HUES64 (cell line): ENCODE data around the gene MDFI.

Source experiments
- H3K27ac ChIP-seq: 2 replicates; pipeline ENCODE4 v1.7.0; 2013; ENCODE audit warnings: low read depth, low read length, inconsistent platforms
- H3K27me3 ChIP-seq: 2 replicates; pipeline ENCODE4 v1.6.1; 2013; ENCODE audit warnings: mild to moderate bottlenecking, low read length; ENCODE audit not compliant: insufficient read depth
- H3K36me3 ChIP-seq: 2 replicates; pipeline ENCODE4 v1.6.1; 2013; ENCODE audit warnings: mild to moderate bottlenecking, low read length; ENCODE audit not compliant: insufficient read depth
- H3K4me1 ChIP-seq: 2 replicates; pipeline ENCODE4 v1.6.1; 2013; ENCODE audit warnings: mild to moderate bottlenecking, low read length, moderate library complexity; ENCODE audit not compliant: insufficient read depth
- H3K4me3 ChIP-seq: 2 replicates; pipeline ENCODE4 v1.5.1; 2013; ENCODE audit warnings: mild to moderate bottlenecking, low read length, moderate library complexity
- H3K9ac ChIP-seq: 2 replicates; pipeline ENCODE4 v1.6.1; 2013; ENCODE audit warnings: mild to moderate bottlenecking, low read depth, low read length
- H3K9me3 ChIP-seq: 2 replicates; pipeline ENCODE4 v1.6.1; 2013; ENCODE audit warnings: low read depth, low read length; ENCODE audit not compliant: insufficient read depth
- WGBS: fragments of 150-250, 120-280 bp; methylation state at CpG from one replicate; pipeline ENCODE4 v1.1.7; 2013; ENCODE audit warnings: missing lambda C conversion rate; 5-methylcytosine and 5-hydroxymethylcytosine counted together

Gene MDFI

DNA sequence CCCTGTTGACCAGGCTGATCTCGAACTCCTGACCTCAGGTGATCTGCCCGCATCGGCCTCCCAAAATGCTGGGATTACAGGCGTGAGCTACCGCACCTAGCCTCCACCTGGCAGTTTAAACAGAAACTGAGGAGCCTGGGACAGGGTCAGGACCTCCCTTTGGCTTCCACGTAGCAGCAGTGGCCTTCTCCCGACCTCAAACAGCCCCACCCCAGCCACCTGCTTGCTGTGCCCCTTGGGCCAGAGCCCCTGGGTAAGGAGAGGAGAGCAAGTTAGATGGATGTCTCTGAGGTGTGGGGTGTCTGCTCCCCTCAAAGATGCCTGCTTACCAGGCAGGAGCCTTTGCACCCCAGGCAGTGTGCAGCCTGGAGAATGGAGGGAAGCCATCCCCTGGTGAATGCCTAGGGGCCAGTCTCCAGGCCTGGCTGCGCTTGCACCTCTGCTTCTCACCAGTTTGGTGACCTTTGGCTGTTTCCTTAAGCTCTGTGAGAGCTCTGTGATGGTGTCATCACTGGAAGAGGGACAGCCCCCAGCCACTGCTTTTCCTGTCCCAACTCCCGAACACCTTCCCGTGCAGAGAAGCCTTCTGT, 42.1 kb upstream of the MDFI start:
- H3K9me3 ChIP-seq, result no peaks in the 10 kb centered on the region
- WGBS, result 93% methylated on average over 9 of the region's 10 CpGs
- H3K9ac ChIP-seq, result no peak overlapping the region
- H3K4me3 ChIP-seq, result no peak overlapping the region
- H3K27me3 ChIP-seq, result no peaks in the 10 kb centered on the region; the same call in 1 of the 2 replicates
- H3K27ac ChIP-seq, result no peak overlapping the region
- peaks cover 5% of the 10 kb centered on the region; the same call in 1 of the 2 replicates for H3K36me3 ChIP-seq
- H3K4me1 ChIP-seq, result peaks cover 12% of the 10 kb centered on the region

DNA sequence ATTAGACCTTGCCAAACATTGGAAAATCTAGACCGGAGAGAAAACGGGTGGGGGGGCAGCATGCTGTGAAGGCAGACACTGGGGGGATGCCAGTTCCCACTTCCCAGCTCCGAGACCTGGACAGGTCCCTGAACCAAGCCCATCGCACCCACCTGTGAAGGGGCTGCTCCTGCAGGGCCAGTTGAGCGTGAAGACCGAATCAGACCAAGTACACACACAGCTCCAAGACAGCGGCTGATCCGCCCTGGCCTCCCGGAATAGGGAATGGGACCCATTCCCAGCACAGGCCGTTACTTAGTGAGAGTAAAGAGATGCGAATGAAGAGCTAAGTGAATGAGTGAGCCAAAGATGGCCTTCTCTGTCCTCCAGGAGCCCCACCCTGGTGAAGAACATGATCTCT, 41.5 kb upstream of the MDFI start:
- H3K27ac ChIP-seq, result no peak overlapping the region
- H3K9ac ChIP-seq, result no peak overlapping the region
- peaks cover 5% of the 10 kb centered on the region; the same call in 1 of the 2 replicates for H3K36me3 ChIP-seq
- WGBS, result 82% methylated on average over 11 of the region's 11 CpGs
- no peaks in the 10 kb centered on the region for H3K9me3 ChIP-seq
- H3K4me3 ChIP-seq, result no peak overlapping the region
- H3K27me3 ChIP-seq, result no peaks in the 10 kb centered on the region; the same call in 1 of the 2 replicates
- peaks cover 7% of the 10 kb centered on the region for H3K4me1 ChIP-seq

DNA sequence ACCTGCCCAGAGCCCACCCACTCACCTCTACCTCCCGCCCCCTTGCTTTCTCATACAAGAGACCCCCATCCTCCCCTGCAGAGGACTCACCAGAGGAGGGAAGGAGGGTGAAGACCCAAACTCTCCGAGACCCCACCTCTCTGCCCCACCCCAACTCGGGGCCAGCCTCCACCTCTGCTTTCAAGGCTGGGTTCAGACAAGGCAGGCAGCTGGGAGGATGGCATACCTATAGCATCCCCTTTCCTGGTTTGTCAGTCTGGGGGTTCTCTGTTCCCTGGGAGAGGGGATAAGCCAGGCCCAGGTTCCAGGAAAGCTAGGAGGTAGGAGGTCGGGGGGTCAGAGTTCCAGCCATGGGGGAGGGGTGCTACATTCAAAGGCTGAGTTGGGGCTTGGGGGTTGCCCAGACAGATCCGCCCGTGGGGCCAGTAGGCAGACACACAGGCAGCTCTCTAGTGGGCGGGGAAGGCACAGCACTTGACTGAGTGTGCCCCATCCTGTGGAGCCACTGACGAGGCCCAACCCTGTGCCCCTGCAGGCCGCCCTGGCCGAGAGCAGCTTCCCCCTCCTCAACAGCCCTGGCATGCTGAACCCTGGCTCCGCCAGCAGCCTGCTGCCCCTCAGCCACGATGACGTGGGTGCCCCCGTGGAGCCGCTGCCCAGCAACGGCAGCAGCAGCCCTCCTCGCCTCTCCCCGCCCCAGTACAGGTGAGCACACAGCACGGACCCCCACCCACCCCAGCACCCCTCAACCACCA, 40.8 kb upstream of the MDFI start:
- Histone ChIP-seq H3K9ac (no peak overlapping the region), H3K9me3 (no peaks in the 10 kb centered on the region), H3K27me3 (no peaks in the 10 kb centered on the region; the same call in 1 of the 2 replicates), H3K27ac (no peak overlapping the region), H3K4me1 (peaks cover 9% of the 10 kb centered on the region), H3K4me3 (no peak overlapping the region), H3K36me3 (peaks cover 5% of the 10 kb centered on the region; the same call in 1 of the 2 replicates)
- WGBS, result 85% methylated on average over 18 of the region's 19 CpGs

DNA sequence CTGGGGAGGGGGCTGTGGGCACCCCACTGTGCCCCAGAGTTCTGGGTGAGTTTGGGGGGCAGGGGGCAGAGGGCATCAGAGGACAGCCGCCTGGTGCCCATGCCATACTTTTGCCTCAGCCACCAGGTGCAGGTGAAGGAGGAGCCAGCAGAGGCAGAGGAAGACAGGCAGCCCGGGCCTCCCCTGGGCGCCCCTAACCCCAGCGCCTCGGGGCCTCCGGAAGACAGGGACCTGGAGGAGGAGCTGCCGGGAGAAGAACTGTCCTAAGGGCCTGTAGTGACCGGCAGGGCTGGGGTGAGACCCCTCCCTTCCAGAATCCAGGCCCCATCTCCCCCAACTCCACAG, 39.6 kb upstream of the MDFI start:
- H3K9ac ChIP-seq, result no peak overlapping the region
- H3K9me3 ChIP-seq, result no peaks in the 10 kb centered on the region
- H3K4me1 ChIP-seq, result peaks cover 13% of the 10 kb centered on the region
- no peak overlapping the region for H3K27ac ChIP-seq
- no peaks in the 10 kb centered on the region; the same call in 1 of the 2 replicates for H3K27me3 ChIP-seq
- WGBS, result 91% methylated on average over 8 of the region's 8 CpGs
- H3K36me3 ChIP-seq, result peaks cover 5% of the 10 kb centered on the region; the same call in 1 of the 2 replicates
- H3K4me3 ChIP-seq, result no peak overlapping the region

DNA sequence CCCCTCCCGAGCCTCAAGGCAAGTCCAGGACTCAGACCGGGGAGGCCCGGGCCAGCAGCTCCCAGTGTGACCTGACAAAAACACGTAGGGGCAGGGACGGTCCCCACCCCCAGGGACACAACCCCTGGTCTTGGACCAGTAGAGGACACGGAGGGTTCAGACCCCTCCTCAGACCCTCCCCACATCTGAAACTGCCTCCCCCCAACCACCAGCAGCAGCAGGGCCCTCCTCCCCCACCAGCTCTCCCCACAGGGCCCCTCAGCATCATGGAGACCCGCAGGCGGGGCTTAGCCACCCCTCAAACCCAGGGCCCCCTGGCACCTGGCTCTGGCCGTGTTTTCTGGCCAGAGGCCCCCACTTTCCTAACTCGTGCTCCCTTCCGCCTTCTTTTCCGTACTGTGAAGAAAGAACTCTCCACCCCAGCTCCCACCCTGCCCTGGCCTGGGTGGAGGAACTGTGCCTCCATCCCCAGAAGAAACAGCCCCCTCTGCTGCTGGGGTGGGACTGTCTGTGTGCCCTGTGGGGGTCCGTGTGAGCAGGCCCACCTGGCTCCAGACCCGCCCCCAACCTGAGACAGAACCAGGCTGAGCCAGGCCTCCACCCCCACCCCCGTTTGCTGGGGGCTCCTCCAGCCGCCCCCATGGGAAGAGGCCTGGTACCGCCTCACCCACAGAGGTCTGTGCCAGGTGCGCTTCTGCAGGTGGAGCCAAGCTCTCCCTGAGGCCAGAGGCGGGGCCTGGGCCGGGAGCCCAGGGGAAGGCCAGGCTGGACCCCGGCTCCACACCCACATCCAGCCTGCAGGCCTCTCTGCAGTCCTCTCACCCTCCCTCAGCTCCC, 39.0 kb upstream of the MDFI start:
- H3K4me3 ChIP-seq, result no peak overlapping the region
- peaks cover 13% of the 10 kb centered on the region for H3K4me1 ChIP-seq
- H3K27ac ChIP-seq, result no peak overlapping the region
- no peak overlapping the region for H3K9ac ChIP-seq
- no peaks in the 10 kb centered on the region; the same call in 1 of the 2 replicates for H3K27me3 ChIP-seq
- no peaks in the 10 kb centered on the region for H3K9me3 ChIP-seq
- peaks cover 5% of the 10 kb centered on the region; the same call in 1 of the 2 replicates for H3K36me3 ChIP-seq
- WGBS, result 85% methylated on average over 21 of the region's 21 CpGs

DNA sequence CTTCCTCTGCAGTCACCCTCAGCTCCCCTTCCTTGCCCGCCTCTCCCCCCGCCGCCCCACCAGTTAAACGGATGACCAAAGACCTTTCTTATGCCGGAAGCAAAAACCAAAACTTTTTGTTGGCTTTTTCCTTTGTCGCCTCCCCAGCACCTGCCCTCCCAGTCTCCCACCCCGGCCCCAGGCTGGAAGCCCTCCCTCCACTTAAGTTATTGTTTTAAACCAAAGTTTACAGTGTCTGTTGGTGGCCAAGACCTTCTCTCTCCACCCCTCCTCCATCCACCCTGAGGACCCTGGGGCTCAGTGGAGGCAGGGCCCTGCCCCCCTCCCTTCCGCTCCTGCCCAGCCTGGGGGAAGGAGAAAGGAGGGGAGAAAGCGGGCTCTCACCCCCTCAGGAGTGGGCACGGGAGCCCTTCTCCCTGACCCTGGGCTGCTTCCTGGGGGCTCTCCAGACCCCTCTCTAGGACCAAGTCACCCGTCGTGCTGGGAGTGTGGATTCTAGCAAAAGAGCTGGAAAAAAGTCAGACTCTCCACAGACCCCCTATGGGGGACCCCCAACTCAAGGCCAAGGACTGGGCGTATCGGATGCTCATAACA, 38.3 kb upstream of the MDFI start:
- Histone ChIP-seq H3K9ac (no peak overlapping the region), H3K36me3 (peaks cover 2% of the 10 kb centered on the region; the same call in 1 of the 2 replicates), H3K27ac (no peak overlapping the region), H3K4me3 (no peak overlapping the region), H3K27me3 (no peaks in the 10 kb centered on the region), H3K9me3 (no peaks in the 10 kb centered on the region), H3K4me1 (peaks cover 13% of the 10 kb centered on the region)
- 57% methylated on average over 11 of the region's 14 CpGs for WGBS

DNA sequence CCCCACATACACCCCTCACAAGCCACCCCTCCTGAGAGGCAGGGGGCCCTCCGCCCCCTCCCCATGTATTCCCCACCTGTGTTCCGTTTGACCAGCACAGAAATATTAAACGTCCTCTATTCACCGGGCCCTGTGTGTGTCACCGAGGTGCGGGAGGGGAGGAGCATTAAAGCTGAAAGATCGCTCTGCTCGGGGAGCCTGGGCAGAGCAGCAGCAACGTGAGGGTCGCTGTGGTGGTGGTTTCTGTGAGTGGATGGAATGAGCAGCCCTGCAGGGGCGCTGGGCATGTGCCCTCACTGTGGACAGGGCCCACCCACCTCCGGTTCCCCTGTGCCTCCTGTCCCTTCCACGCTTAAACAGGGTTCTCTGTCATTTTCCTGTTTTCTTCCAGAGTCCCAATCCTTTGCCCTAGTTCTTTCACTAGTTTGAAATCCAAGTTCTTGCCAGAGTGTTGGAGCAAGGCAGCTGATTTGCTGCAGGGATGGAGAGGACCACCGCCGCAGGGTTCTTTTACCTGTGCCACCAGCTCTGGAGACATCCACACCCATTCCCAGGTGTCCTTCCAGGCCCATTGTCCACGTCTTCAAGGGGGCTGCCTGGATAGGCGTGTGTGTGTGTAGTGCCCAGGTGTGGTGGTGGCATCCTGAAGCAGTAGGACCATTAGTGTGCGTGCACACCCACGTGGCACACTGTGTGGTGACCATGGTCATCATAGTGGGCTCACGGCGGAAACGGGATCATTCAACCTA, 37.6 kb upstream of the MDFI start:
- peaks cover 13% of the 10 kb centered on the region for H3K4me1 ChIP-seq
- H3K9me3 ChIP-seq, result no peaks in the 10 kb centered on the region
- H3K27ac ChIP-seq, result no peak overlapping the region
- no peak overlapping the region for H3K9ac ChIP-seq
- H3K36me3 ChIP-seq, result no peaks in the 10 kb centered on the region
- H3K27me3 ChIP-seq, result no peaks in the 10 kb centered on the region
- WGBS, result 76% methylated on average over 22 of the region's 22 CpGs
- no peak overlapping the region for H3K4me3 ChIP-seq

DNA sequence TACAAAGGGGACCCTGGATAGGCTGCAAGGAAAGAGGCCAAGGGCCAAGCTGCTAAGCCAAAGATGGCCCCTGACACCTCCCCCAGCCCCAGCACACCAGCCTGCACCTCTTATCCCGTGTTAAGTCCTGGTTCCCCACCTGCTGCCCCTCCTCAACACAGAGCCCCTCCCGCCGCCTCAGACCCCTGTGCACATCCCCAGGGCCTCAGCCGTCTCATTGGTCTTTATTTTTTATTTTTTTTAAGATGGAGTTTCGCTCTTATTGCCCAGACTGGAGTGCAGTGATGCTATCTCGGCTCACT, 37.1 kb upstream of the MDFI start:
- Histone ChIP-seq H3K9ac (no peak overlapping the region), H3K27me3 (no peaks in the 10 kb centered on the region), H3K36me3 (no peaks in the 10 kb centered on the region), H3K4me3 (no peak overlapping the region), H3K4me1 (peaks cover 13% of the 10 kb centered on the region), H3K9me3 (no peaks in the 10 kb centered on the region), H3K27ac (no peak overlapping the region)
- WGBS, result 91% methylated on average over 6 of the region's 6 CpGs

DNA sequence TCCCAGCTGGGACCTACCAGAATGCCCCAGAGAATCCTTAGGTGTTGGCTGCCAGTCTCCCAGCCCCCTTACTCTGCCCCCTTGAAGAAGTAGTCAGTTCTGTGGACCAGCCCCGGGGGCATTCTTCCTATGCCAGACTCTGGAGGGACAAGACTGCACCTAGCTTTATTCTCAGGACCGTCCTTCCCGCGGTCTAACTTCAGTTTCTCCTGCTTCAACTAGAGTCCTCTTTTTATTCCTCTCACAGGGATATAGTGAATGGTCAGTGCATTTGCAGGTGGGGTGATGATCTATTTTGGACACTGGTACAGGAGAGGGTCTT, 35.9 kb upstream of the MDFI start:
- Histone ChIP-seq H3K27ac (no peak overlapping the region), H3K27me3 (no peaks in the 10 kb centered on the region), H3K4me3 (no peak overlapping the region), H3K4me1 (peaks cover 13% of the 10 kb centered on the region; the same call in 1 of the 2 replicates), H3K36me3 (no peaks in the 10 kb centered on the region), H3K9me3 (no peaks in the 10 kb centered on the region), H3K9ac (no peak overlapping the region)
- 78% methylated on average over 4 of the region's 4 CpGs for WGBS

DNA sequence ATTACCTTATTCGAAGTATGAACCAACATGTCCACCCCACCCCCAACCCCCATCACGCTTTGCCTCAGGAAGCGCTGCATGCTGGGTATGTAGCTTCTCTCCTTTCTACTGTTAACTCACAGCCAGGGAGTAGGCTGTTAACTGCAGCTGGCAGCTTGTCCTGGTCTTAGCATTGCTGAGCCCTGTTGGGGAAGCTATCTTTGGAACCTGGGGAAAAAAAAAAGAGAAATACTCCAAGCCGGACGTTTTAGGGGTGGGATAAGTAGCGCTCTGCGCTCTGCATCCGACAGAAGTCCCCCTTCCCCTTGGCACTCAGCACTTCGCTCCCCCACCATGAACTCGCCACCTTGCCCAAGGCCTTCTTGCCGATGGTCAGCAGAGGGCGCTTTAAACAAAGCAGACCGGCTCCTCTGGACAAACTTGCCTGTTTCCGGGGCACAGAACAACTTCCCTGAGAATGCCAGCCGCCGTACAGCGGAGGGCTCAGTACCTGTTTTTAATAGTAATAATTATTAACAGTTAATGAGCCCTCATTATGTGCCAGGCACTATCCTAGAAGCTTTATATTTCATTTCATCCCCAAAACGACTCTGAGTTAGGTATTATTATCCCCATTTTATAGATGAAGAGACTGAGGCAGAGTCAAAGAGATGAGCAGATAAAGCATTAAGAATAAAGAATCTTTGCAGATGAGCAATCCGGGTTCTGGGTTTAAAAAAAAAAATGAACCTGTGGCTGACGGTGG, 35.2 kb upstream of the MDFI start:
- H3K4me3 ChIP-seq, result peak overlapping the region; percentile 43
- no peak overlapping the region for H3K27ac ChIP-seq
- WGBS, result 8% methylated on average over 16 of the region's 20 CpGs

More for the DNA sequence above, 35.2 kb upstream of the MDFI start:
- Histone ChIP-seq H3K9ac (peak overlapping the region; percentile 38; the same call in 1 of the 2 replicates), H3K4me1 (peaks cover 13% of the 10 kb centered on the region; the same call in 1 of the 2 replicates), H3K9me3 (no peaks in the 10 kb centered on the region), H3K36me3 (no peaks in the 10 kb centered on the region), H3K27me3 (no peaks in the 10 kb centered on the region)
